Choroid plexus epithelial cell (primary cell): ENCODE data around the gene IL23A.

ENCODE experiments used
- DNase-seq: peaks from one replicate; pipeline ENCODE4 v3.0.0-alpha.2; 2010; ENCODE audit warnings: low read depth
- H3K4me3 ChIP-seq: 2 replicates; pipeline ENCODE4 v1.5.1; 2011; ENCODE audit warnings: low read depth, mild to moderate bottlenecking, control low read depth, low read length, moderate library complexity
- CTCF ChIP-seq: conservative IDR thresholded peaks from 2 replicates; pipeline ENCODE4 v1.5.1; 2011; ENCODE audit warnings: low read depth, mild to moderate bottlenecking, control low read depth, inconsistent platforms, low read length, moderate library complexity

The IL23A gene

GRCh38 chr12:56350662-56351061 is 12.0 kb downstream of the IL23A start:
- TF ChIP-seq CTCF, result no peak
- no peak for DNase-seq
- no peak overlapping the region for H3K4me3 ChIP-seq

GRCh38 chr12:56351325-56351724 is 12.6 kb downstream of the IL23A start:
- no peak overlapping the region for H3K4me3 ChIP-seq
- no peak for TF ChIP-seq CTCF
- no peak for DNase-seq

GRCh38 chr12:56358836-56359532 is 20.3 kb downstream of the IL23A start:
- peak; percentile 92 for DNase-seq
- TF ChIP-seq CTCF, result no peak
- peak overlapping the region; percentile 99 for H3K4me3 ChIP-seq

GRCh38 chr12:56359851-56360767 is 21.4 kb downstream of the IL23A start, which contains the start of gene STAT2:
Gene STAT2, minus strand, starts transcription at chr12:56360107. Its CDS starts 3,536 bp downstream, at chr12:56356571.
- peak within 1 kb of the TSS; percentile 99 for H3K4me3 ChIP-seq
- peak; percentile 100 for DNase-seq
- TF ChIP-seq CTCF, result no peak

GRCh38 chr12:56361487-56362129 is 22.9 kb downstream of the IL23A start:
- no peak for DNase-seq
- no peak for TF ChIP-seq CTCF
- H3K4me3 ChIP-seq, result no peak overlapping the region

- TF ChIP-seq CTCF, result no peak
Measured at GRCh38 chr12:56362130-56363059, 23.7 kb downstream of the IL23A start, which contains the start of gene APOF. Gene APOF, minus strand, starts transcription at chr12:56362857. Its CDS starts 112 bp downstream, at chr12:56362745.

More at GRCh38 chr12:56362130-56363059, 23.7 kb downstream of the IL23A start, which contains the start of gene APOF:
- DNase-seq, result no peak
- no peak within 1 kb of the TSS for H3K4me3 ChIP-seq
